HG03097 (cell line): ENCODE results near the gene TVP23B.
"Not testable (repeated sequence)": the region's sequence is repeated elsewhere in the genome, so short reads cannot be mapped to it uniquely, and the experiment has no call there.

Experiments used
- ATAC-seq: cut with Tn5 transposase; IDR thresholded peaks from one replicate; pipeline ENCODE4 v1.9.1; 2021; ENCODE audit not compliant: unreplicated experiment, low FRiP score

TVP23B gene

GRCh38 chr17:18786890-18787289 is 5.9 kb downstream of the TVP23B start:
- not testable (repeated sequence) for ATAC-seq

- ATAC-seq, result not testable (repeated sequence)
Observed at GRCh38 chr17:18791402-18791801, 10.4 kb downstream of the TVP23B start.

- not testable (repeated sequence) for ATAC-seq
Observed at GRCh38 chr17:18794841-18795240, 13.9 kb downstream of the TVP23B start.

- ATAC-seq, result not testable (repeated sequence)
Observed at GRCh38 chr17:18796887-18797286, 15.9 kb downstream of the TVP23B start.

- ATAC-seq, result not testable (repeated sequence)
Observed at GRCh38 chr17:18803458-18804245, 22.7 kb downstream of the TVP23B start.

GRCh38 chr17:18815924-18816323 is 34.9 kb downstream of the TVP23B start:
- not testable (repeated sequence) for ATAC-seq

- not testable (repeated sequence) for ATAC-seq
Observed at GRCh38 chr17:18816489-18817371, 35.7 kb downstream of the TVP23B start.

GRCh38 chr17:18821430-18821829 is 40.4 kb downstream of the TVP23B start:
- ATAC-seq, result not testable (repeated sequence)

GRCh38 chr17:18827613-18828012 is 46.6 kb downstream of the TVP23B start:
- not testable (repeated sequence) for ATAC-seq

GRCh38 chr17:18848501-18848900 is 67.5 kb downstream of the TVP23B start:
- ATAC-seq, result no peak

- ATAC-seq, result no peak
Observed at GRCh38 chr17:18850679-18851078, 69.7 kb downstream of the TVP23B start.

GRCh38 chr17:18851201-18851600 is 70.2 kb downstream of the TVP23B start:
- no peak for ATAC-seq

GRCh38 chr17:18854956-18855355 is 74.0 kb downstream of the TVP23B start:
- no peak for ATAC-seq

GRCh38 chr17:18855831-18856569 is 75.0 kb downstream of the TVP23B start:
- peak; percentile 71 for ATAC-seq
